AG10803 (cell line): Measurements from ENCODE around the gene CLEC2B.
A peak's percentile ranks its signal among the peaks of the same experiment; 100 is the strongest.

Experiments
- DNase-seq: peaks from one replicate; pipeline ENCODE4 v3.0.0; 2010; ENCODE audit warnings: low read depth
- H3K4me3 ChIP-seq: 2 replicates; pipeline ENCODE4 v1.5.1; 2011; ENCODE audit warnings: mild to moderate bottlenecking, low read length, control low read depth
- TF ChIP-seq, protein P1 (sequence below): conservative IDR thresholded peaks from 2 replicates; pipeline ENCODE4 v1.5.1; 2011; ENCODE audit warnings: mild to moderate bottlenecking, low read length, control low read depth, inconsistent platforms

CLEC2B gene

DNA sequence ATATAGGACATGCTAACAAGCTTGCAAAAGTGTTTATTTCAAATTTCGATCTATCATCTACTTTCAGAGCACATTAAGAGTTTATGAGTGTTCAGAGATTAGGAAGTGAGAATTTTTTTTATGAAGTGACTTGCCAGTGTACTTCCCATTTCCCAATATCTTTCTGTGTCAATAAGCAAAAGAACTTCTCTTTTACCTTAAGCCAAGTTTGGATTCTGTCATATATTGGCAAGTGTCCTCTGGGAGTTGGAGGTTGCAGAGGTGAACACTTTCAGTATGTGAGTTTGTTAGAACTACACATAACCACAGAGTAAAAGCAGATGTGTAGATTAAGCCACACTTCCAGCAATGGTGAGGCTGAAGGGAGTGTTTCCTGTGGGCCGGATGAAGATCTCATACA lies 58.5 kb downstream of the CLEC2B start:
- DNase-seq = peak; percentile 18
- TF ChIP-seq, protein P1, sequence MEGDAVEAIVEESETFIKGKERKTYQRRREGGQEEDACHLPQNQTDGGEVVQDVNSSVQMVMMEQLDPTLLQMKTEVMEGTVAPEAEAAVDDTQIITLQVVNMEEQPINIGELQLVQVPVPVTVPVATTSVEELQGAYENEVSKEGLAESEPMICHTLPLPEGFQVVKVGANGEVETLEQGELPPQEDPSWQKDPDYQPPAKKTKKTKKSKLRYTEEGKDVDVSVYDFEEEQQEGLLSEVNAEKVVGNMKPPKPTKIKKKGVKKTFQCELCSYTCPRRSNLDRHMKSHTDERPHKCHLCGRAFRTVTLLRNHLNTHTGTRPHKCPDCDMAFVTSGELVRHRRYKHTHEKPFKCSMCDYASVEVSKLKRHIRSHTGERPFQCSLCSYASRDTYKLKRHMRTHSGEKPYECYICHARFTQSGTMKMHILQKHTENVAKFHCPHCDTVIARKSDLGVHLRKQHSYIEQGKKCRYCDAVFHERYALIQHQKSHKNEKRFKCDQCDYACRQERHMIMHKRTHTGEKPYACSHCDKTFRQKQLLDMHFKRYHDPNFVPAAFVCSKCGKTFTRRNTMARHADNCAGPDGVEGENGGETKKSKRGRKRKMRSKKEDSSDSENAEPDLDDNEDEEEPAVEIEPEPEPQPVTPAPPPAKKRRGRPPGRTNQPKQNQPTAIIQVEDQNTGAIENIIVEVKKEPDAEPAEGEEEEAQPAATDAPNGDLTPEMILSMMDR = no peak

DNA sequence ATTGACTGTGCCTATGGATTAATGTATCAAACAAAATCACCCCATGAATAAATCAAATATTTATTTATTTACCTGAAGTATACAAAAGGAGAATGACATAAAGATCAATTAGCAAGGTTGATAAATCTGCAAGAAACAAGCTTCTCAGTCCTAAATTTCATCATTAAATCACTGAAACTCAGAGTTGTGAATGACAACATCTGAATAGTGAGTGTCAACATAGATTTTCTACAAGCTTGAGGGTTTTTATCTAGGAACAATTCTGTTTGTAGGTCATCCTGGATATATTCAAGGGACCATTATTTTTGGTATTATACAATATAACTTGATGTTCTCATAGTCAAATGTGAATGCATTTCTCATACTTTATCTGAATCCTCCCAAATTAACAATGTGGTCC lies 59.3 kb downstream of the CLEC2B start:
- no peak for DNase-seq
- no peak overlapping the region for H3K4me3 ChIP-seq

More for the DNA sequence above, 58.5 kb downstream of the CLEC2B start:
- no peak overlapping the region for H3K4me3 ChIP-seq

DNA sequence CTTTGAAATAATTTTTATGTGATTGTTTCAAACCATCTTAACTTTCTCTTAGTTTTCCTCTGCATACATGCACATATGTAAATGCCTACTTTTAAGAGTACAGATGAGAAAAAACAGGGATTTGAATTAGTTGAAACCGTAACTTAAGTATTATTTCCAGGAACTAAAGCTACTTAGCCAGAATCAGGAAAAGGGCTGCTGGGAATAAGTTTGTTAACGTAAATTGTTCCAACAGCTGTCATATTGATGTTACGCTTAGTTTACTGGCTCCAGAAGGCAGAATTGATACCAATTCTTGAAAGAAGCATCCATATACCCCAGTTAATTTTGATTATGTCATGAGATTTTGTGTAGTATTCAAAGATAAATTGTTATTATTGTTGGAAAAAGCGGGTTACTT lies 59.8 kb downstream of the CLEC2B start:
- no peak for DNase-seq
- TF ChIP-seq, protein P1 = no peak
- no peak overlapping the region for H3K4me3 ChIP-seq

More for the DNA sequence above, 59.3 kb downstream of the CLEC2B start:
- TF ChIP-seq, protein P1 = no peak

DNA sequence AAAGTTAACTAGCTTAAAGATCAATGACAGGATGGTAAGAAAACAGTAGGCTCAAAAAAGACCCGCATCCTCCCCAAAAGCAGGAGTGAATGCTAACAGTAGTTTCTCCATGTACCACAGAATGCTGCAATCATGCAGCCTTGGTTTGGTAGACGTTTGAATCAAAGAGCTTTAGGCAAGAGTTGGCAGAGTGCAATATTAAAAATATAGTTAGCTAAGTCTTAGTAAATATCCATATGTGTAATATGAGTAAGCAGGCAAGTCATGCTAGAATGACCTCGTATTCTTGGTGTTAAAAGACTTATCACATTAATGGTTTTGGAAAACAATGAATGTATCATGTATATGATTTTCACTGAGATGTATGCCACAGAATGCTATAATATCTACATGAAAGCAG lies 60.6 kb downstream of the CLEC2B start:
- no peak overlapping the region for H3K4me3 ChIP-seq
- no peak for DNase-seq
- TF ChIP-seq, protein P1 = no peak

GRCh38 chr12:9806714-9807113 lies 62.4 kb downstream of the CLEC2B start:
- no peak overlapping the region for H3K4me3 ChIP-seq
- TF ChIP-seq, protein P1 = no peak
- DNase-seq = no peak

DNA sequence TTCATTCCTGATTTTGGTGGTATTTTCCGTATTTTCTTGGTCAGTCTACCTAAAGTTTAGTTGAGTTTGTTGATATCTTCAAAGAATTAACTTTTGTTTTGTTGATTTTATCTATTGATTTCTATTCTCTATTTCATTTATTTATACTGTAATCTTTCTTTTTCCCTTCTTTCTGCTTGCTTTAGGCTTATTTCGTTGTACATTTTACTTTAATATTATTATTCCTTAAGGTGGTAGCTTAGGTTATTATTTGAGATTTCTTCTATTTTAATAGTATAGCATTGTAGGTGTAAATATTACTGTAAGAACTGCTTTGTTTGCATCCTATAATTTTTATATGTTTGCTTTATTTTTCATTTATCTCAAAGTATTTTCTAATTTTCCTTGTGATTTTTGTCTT lies 63.3 kb downstream of the CLEC2B start:
- H3K4me3 ChIP-seq = no peak overlapping the region
- TF ChIP-seq, protein P1 = no peak
- DNase-seq = no peak
